Posterior vena cava (tissue), 2 donors: Measurements from ENCODE around the gene SLC3A2. TPM values are rescaled to one million over a fixed set of nuclear protein-coding genes. Genes with fewer than 3 reads are reported as not detected.

Experiments used
- DNase-seq: peaks from one replicate; pipeline ENCODE4 v3.0.0-alpha.2; 2020; ENCODE audit warnings: low spot score
- intact Hi-C, 2 donors: fragments of 100-400 bp; cut with DNase I; formaldehyde crosslinking; loops; one replicate each; pipeline versions ENCODE4 v1.14.1 to v1.14.2; 2022 to 2023
- total RNA-seq, 2 donors: library from RNA; stranded (reverse); fragmentation: NEBNext Ultra II Directional; extraction: Animal tissue kit (Norgen Biotek cat#: 25700); gene quantifications; one replicate each; pipeline ENCODE4 v1.2.1, GENCODE V29; 2021
- donor health status: DM: yes; HTN: yes; CAD: no.
- donor health status: DM: yes; HTN: yes; CAD: no.

The SLC3A2 gene
- total RNA-seq, 2 donors from 2014 or later, result 89.4 to 114 TPM

DNA sequence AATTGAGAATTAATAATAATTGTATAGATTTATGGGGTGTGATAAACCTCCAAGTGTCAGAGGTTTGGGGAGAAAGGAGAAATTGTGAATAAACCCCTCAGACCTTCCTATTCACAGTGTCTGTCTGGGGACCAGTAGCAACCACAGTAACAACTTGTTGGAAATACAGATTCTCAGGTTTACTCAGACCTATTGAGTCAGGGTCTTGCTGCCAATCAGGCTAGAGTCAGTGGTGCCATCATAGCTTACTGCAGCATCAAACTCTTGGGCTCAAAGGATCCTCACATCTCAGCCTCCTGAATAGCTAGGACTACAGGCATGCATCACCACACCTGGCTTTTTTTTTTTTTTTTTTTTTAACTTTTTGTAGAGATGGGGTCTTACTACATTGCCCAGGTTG lies 17.3 kb downstream of the SLC3A2 start:
- no peak for DNase-seq
- intact Hi-C loops, result no loop called here

DNA sequence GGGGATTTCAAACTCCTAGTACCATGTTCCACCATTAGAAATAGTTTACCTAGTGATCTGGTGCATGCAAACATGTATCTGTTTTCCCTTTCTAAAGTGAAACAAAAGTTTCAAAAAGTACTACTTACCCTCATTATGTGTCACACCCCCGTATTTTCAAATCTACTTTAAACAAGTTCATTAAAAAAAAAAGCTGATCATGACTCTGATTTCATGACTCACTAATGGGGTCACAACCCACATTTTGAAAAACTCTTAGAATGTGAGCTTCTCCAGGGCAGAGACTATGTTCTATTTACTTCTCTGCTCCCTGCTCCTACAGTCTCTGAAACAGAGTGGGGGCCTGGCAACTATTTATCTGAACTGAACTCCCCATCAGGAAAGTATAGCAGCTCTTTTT lies 22.2 kb downstream of the SLC3A2 start:
- no peak for DNase-seq
- intact Hi-C loops, result no loop called here

DNA sequence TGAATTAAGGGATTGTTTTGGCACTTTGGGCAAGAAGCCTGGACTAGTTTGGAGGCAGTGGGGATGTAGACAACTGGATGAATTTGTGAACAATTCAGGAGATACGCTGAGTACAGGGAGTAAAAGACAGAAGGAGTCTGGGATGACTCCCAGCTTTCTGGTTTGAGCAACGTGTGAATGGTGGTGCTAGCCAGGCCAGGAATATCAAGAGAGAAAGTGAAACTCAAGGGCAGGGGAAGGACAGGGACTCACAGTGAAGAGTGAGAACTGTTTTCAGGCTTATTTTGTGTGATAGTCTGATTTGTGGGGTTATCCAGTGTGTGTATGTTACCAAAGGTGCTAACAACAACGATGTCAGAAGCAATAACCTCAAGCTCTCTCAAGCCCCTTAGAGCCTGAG lies 24.6 kb downstream of the SLC3A2 start:
- DNase-seq, result no peak
- intact Hi-C loops, result no loop called here

DNA sequence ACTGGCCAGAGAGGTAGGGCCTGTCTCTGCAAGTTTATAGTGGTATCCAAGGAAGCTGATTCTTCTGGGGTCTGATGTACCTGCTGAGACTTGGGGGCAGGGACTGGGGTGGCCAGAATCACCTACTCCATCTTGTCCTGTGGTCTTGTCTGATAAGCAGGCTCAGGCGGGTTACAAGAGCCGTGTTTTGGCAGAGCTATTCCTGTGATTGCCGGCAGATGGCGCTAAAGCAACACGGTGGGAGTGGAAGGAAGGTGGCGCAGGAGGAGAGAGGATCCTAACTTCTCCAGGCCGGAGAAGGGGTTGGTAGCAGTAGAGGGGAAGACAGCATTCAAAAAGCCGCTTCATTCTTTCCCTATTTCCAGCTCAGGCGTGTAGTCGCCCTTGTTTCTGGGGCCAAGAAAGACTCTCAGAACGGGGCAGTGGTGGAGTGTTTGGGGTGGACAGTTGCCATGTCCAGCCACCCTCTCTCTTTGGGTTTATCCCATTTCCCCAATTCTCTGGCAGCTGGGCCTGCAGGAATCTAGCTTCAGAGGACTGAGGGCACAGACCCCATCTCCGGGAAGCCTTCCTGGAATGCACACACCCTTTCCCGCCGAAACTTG lies 25.3 kb downstream of the SLC3A2 start:
- intact Hi-C loops, result loop anchor here in 1 of 2 donors (1.0 kb wide), 1 partner anchor 118 kb away; no protein-coding TSS in a partner anchor
- peak; percentile 92 for DNase-seq

DNA sequence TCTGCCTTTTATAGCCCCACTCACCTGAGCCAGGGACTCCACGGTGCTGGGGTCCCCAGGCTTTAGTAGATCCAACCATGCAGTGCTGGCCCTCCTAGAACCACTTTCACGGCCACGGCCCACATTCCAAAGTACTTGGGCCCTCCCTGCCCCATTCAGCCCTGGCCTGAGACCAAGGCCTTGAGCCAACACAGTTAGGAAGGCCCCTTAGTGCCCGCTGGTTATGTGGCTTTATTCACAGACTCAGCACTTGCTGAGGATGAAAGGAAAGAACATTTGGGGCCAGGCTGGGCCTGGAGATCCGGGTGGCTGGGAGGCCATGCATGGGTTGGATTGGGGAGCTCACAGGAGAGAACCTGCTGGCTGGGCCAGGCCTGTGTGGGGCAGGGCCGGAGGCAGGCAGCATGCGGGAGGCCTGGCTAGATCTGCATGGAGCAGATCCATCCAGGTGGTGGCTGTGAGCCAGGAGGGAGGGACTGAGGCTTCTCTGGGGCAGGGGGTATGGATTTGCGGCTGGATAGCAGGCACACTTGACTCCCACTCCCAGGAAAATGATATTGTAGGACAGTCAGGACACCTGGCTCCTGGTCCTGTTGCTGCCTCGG lies 27.9 kb downstream of the SLC3A2 start:
- DNase-seq, result no peak
- intact Hi-C loops, result loop anchor here in 1 of 2 donors (2.0 kb wide), 1 partner anchor 116 kb away; no protein-coding TSS in a partner anchor

DNA sequence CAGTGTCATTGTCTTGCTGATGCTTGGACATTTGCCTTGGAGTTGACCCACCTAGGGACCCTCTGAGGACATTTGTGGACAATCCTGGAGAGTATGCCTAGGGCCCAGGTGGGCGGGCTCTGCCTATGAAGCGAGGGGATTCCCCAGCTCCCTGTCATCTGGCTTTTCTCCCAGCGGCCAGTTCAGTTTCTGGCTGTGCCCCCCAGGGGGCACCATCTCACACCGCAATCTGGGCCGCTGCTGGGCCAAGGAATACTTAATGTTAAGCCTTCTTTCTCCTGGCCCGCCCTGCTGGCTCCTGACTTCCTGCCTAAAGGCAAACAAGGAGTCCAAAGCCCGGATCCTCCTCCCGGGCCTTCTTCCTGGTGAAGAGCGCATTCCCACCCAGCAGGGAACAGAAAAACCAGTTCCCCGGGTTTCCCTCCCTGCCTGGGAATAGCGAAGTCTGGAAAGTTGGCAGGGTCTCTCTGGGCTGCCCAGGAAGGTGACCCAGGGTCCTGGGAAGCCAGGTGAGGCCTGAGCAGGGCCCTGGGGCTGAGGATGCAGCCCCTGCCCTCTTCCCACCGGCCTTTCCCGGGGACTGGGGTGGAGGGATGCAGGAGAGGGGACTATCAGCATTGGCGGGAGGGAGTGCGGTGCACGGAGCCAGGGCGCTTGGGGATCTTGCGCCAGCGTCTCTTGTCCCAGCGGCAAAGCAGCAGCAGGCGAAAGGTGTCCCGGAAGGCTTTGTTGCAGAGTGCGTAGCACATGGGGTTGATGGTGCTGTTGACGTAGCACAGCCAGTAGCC lies 28.6 kb downstream of the SLC3A2 start:
- peak; percentile 87 for DNase-seq
- intact Hi-C loops, result loop anchor here in 1 of 2 donors (2.0 kb wide), 1 partner anchor 116 kb away; no protein-coding TSS in a partner anchor

DNA sequence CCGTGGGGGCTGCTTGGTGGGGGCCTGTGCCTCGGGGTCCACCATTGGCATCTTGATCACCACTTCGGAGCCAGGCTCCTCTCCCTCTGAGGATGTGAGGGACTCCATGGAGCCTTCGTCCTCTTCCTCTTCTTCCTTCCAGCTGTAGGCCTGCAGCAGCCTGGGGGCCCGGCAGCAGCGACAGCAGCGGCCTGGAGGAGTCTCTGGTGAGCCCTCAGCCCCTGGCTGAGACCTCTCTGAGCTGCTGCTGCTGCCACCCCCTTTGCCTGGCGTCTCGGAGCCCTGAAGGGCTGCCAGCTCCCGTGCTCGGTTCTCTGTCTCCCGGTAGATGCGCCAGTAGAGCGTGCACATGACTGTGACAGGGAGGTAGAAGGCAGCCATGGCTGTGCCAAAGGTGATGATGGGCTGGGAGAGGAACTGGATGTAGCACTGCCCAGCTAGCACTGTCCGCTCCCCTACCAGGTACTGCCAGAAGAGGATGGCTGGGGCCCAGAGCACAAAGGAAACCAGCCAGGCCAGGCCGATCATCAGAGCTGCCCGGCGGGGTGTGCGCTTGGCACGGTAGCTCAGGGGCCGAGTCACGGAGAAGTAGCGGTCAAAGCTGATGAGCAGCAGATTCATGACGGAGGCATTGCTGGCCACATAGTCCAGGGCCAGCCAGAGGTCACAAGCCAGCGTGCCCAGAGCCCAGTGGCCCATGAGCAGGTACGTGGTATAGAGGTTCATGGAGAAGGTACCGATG lies 29.6 kb downstream of the SLC3A2 start:
- intact Hi-C loops, result loop anchor here in 1 of 2 donors (5.0 kb wide), 1 partner anchor 537 kb away; no protein-coding TSS in a partner anchor
- no peak for DNase-seq

DNA sequence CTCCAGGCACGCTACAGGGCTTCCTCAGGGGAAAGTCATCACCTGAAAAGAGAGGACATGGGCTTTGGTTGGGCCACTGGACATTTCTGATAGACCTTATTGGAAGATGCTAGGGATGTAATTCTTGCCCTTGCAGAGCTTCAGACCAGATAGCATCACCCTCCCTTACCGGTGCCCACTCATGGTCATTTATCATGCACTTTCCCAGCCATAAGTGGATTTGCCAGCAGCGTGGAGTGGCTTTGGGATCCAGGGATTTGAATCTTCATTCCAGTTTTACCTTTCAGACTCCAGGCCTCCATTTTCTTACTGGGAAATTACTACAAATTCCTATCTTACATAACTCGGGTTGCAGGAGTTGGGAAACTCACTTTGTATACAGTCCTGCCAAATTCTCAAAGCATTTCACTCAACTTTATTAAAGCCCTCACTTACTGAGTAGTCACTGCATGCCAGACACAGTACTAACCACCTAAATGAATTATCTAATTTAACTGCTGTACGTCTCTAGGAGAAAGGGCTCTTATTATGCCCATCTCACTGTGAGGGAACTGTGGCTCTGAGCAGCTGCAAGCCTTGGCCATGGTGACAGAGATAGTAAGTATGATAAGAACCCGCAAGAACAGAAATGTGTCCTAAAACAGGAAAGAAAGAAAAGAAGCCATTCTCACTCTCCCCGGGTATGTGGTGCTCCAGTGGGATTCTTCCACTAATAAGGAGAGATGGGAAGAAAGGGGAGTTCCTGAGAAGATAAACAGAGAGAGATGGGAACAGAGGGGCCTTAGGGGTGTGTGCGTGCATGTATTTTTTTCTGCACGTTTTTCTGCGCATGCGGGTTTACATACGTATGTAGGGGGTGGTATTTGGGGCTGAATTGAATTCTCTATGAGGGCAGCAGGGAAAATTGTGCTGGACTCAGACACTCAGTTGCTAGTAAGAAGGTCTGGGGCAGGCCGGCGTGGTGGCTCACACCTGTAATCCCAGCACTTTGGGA lies 30.7 kb downstream of the SLC3A2 start:
- no peak for DNase-seq
- intact Hi-C loops, result loop anchor here in 1 of 2 donors (5.0 kb wide), 1 partner anchor 536 kb away; no protein-coding TSS in a partner anchor

DNA sequence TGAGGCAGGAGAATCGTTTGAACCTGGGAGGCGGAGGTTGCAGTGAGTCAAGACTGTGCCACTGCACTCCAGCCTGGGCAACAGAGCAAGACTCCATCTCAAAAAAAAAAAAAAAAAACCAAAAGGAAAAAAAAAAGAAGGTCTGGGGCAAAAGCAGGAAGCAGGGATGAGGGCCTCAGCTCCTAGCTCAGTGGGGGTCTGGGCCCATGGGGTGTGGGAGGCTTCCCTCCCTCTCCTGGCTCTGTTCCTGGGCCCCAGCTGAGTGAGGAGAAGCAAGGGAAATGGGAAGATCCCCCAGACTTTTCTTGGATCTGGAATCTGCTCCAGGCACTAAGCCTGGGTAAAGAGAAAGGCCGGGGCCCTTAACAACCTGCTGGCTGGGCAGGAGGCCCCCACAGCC lies 31.6 kb downstream of the SLC3A2 start:
- no peak for DNase-seq
- intact Hi-C loops, result loop anchor here in 1 of 2 donors (5.0 kb wide), 1 partner anchor 535 kb away; no protein-coding TSS in a partner anchor

DNA sequence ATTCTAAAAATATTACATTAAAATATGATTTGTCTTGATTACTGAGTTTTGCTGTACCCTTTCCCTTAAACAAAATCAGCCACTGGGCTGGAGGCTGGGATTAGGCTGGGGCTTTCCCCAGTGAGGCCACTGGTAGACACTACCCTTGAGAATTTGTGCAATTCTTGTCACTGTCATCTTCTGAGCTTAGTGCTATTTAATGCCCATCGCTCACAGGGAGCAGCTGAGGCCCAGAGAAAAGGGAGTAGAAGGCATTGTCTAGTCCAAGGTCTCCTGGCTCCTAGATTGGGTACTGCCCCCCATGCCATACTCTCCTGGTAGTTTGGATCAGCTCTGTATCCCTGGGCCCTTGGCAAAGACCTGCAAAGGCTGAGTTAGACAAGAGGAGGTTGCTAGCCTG lies 33.7 kb downstream of the SLC3A2 start:
- intact Hi-C loops, result loop anchor here in 1 of 2 donors (5.0 kb wide), 1 partner anchor 533 kb away; no protein-coding TSS in a partner anchor
- no peak for DNase-seq

DNA sequence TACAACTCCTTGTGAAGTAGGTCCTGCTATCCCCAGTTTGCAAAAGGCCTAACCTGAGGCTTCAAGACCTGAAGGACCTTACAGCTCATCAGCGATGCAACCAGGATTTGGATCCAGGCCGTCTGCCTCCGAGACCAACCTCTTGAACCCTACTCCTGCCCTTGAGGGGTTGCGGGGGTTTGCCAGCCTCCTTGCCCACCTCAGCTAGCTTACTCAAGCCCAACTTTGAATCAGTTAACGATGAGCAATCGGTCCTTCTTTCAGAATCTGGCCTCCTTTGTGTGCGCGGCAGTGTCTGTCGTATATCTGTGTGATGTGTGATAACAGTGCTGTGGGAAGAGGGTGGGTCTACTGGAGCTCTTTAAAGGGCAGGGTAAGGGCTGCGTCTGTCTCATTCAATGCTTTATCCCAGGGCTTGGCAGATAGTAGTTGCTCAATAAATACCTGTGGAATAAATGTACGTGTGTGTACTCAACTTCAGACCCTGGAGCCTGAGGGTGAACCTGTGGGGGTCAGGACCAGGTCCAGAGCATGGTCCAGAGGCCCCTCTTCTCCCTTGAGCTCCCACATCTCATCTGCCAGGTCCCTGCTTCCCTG lies 37.3 kb downstream of the SLC3A2 start:
- intact Hi-C loops, result no loop called here
- DNase-seq, result no peak

DNA sequence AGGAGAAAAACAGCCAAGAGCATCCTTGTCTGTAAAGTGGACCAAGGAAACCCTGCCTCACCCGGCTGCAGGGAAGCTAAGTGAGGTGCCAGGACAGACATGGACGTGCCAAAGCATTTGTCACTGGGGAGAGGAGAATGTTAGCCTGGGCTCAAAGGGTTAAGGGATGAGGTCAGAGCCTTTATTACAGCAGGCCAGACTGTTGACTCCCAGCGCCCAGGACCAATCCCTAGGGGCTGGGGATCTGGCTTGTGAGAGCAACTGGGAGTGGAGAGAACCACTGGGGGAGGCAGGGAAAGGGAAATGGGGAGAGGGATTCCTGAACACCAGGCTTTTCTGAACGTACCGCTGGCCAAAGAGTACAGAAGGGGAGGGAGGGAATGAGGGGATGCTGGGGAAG lies 37.8 kb downstream of the SLC3A2 start:
- intact Hi-C loops, result no loop called here
- no peak for DNase-seq

DNA sequence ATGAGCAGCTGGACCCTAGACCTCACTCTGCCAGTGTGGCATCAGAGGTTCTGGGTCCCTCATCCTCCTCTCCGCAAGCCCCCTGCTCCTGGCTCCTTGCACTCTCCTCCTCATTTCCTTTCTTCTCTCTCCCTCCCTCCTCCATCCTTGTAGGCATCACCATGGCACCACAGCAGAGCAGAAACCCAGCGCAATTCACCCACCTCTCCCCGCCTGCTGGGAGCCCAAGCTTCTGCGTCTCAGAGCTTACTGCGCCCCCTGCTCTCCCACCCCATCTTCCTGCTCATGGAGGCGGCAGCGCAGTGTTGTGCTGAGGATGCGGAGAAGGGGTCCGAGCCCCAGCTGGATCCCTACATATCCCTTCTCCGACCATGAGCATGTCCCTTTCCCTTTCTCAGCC lies 38.8 kb downstream of the SLC3A2 start:
- no peak for DNase-seq
- intact Hi-C loops, result no loop called here

DNA sequence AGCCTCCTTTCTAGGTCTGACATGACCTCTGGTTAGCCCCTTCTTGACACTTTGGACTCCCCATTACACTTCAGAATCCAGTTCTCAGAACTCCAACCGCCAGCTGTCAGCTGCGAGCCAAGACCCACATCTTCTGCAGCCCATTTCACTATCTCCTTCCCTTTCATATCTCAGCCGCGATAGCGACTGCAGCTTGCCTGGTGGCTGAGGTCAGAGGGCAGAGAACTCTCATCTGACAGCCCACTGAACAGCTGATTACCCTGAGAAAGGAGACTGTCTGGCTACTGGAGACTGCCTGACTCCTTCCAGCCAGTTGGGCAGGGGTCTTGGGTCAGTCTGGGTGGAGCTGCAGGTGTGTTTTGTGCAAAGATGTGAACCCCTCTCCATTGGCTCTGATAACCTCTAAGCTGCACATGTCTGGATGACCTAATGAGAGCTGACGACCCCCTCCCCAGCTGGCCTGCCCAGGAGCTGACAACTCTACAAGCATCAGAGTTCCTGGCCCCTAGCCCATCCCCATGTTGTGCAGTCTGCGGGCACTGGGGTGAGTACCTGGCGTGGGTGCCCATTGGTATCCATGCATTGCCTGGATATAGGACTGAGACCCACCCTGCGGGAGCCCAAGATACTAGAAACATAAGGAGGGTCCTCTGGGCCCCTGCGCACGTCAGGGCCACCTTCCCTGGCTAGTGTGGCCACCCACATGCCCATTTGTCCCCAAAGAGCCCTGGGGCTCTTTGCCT lies 39.4 kb downstream of the SLC3A2 start:
- DNase-seq, result peak; percentile 78
- intact Hi-C loops, result no loop called here

DNA sequence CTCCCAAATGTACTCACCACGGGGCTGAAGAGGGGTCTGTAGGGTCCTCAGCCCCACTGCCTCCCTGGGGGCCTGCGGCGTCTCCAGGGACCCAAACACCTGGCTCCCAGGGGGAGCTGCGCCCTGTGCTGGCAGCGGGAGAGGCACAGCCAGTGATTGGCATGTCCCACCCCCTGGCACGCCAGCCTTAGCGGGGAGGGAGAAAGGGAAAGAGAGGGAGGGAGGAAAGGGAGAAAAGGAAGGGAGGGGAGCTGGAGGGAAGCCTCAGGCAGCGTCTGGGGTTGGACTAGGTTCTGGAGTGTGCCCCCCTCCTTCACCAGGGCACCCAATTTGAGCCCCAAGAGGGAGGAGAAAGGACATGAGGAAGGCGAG lies 40.5 kb downstream of the SLC3A2 start, which contains the start of gene CHRM1:
Gene CHRM1, minus strand, starts transcription at position 163 of the 372 bp plus-strand sequence. CDS start 10,263 bp downstream, outside the sequence.
- no peak for DNase-seq
- intact Hi-C loops, result no loop called here

DNA sequence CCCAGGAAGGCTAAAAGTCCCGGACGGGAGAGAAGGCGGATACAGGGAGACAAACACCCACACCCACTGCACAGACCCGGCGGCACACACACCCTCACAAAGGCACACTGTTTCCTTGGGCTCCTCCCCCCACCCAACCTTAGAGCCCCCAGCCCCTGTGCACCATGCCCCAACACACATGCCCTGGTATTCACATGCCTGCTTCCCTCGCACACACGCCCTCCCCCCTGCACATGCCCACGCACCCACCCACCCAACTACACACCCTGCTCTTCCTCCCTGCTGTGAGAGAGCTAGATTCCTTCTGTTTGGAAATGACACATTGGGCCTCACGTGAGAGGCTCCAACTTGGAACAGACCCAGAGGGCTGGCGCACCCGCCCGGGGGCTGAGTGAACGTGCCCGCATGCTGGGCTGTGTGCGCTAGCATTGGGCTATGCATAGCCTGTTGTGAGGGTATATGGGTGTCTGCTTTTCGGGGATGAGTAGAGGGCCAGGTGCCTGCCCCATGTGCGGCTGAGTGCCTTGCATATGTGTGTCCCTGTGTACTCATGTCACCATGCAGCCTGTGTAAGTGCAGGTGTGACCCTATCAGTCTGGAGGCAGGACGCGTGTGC lies 41.0 kb downstream of the SLC3A2 start:
- no peak for DNase-seq
- intact Hi-C loops, result no loop called here

DNA sequence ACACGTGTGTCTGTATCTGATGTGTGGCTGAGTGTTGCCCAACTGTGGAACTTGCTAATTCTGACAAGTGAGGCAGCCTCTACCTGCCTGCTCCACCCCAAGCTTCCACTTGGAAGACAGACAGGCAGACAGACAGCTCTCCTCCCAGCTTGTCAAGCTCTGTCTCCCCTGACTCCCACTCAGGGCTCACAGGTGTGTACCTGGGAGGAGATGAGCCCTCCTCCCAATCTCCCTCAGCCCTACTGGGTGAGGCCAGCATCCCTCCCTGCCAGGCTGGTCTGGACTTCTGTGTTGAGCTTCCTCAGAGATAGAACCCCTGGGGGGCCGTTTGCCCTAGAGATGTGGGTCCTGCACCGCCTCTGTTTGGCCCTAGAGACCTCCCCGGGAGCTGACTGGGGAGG lies 41.5 kb downstream of the SLC3A2 start:
- peak; percentile 64 for DNase-seq
- intact Hi-C loops, result no loop called here
